Measurements from ENCODE around the gene PRSS22. TPM values are rescaled to one million over a fixed set of nuclear protein-coding genes. Genes with fewer than 3 reads are reported as not detected.

PRSS22 gene
- total and polyA plus RNA-seq, 10 of the 15 experiments (the other 5 are each of a cell fraction or from before 2014, with no cell fraction given): not detected

GRCh38 chr16:2882650-2883457 lies 24.9 kb upstream of the PRSS22 start, which contains the start of gene FLYWCH2 (continued):
- TF ChIP-seq USF1 (IDR thresholded peaks at IDR 0.05; ENCODE audit: borderline replicate concordance, extremely low read length, insufficient read depth, low read depth, low read length): no peak
- no peak for TF ChIP-seq E2F8 (IDR thresholded peaks at IDR 0.05; ENCODE audit: low read depth, partially characterized antibody)
- TF ChIP-seq MXI1 (IDR thresholded peaks at IDR 0.05; ENCODE audit: low read depth, low read length): no peak
- TF ChIP-seq E4F1 (IDR thresholded peaks at IDR 0.05; ENCODE audit: borderline replicate concordance, partially characterized antibody): no peak
- no peak for TF ChIP-seq ASH2L (IDR thresholded peaks at IDR 0.05; ENCODE audit: borderline replicate concordance, low read depth)
- peak; percentile 80 for TF ChIP-seq IRF3 (IDR thresholded peaks at IDR 0.05)
- no peak for TF ChIP-seq STAT3 (IDR thresholded peaks at IDR 0.05; ENCODE audit: low read depth, low read length)
- 0 out of 2 replicates have a peak, but pooled peaks have one; percentile 20 for TF ChIP-seq ZNF207 (IDR thresholded peaks at IDR 0.05; ENCODE audit: borderline replicate concordance)
- TF ChIP-seq SRF (IDR thresholded peaks at IDR 0.05; ENCODE audit: low read depth in 2 of 2, low read length in 2 of 2): no peak
- no peak for TF ChIP-seq PRDM15 (CRISPR knock-in tag; IDR thresholded peaks at IDR 0.05)
- TF ChIP-seq SPI1 (IDR thresholded peaks at IDR 0.05; ENCODE audit: borderline replicate concordance, insufficient read depth, low read depth, low read length): no peak
- no peak for TF ChIP-seq ZNF384 (IDR thresholded peaks at IDR 0.05; ENCODE audit: borderline replicate concordance, low read depth, low read length)

Data from GM12878 (cell line).